PFSK-1 (cell line): ENCODE results near the gene RNF169.

Experiments used
- FOXP2 ChIP-seq: optimal IDR thresholded peaks from 2 replicates; pipeline ENCODE3; 2011; ENCODE audit warnings: borderline replicate concordance, control low read depth, inconsistent platforms; ENCODE audit not compliant: insufficient read depth; ENCODE audit errors: extremely low read length, extremely low read depth
- POLR2AphosphoS5 ChIP-seq: IDR thresholded peaks from 2 replicates; pipeline ENCODE4 v1.6.1; 2012; ENCODE audit warnings: low read depth, mild to moderate bottlenecking, control low read depth, low read length, moderate library complexity
- SIN3A ChIP-seq: IDR thresholded peaks from 2 replicates; pipeline ENCODE4 v1.6.1; 2012; ENCODE audit warnings: mild to moderate bottlenecking, low read length, moderate library complexity, borderline replicate concordance; ENCODE audit not compliant: insufficient read depth
- TAF1 ChIP-seq: IDR thresholded peaks from 2 replicates; pipeline ENCODE4 v1.6.1; 2012; ENCODE audit warnings: low read length, control low read depth, borderline replicate concordance; ENCODE audit not compliant: insufficient read depth
- TF ChIP-seq, protein P1 (sequence below), 2 experiments: IDR thresholded peaks; 2 replicates each; pipeline versions ENCODE4 v1.6.1 to v1.8.0; 2011 to 2012; ENCODE audit warnings: low read depth in 2 of 2, low read length in 2 of 2, control low read depth in 1 of 2, inconsistent platforms in 1 of 2, mild to moderate bottlenecking in 1 of 2, moderate library complexity in 1 of 2; ENCODE audit not compliant: insufficient read depth in 1 of 2

RNF169 gene

GRCh38 chr11:74730571-74731260 is 17.9 kb upstream of the RNF169 start:
- TF ChIP-seq SIN3A (no peak), FOXP2 (no peak), POLR2AphosphoS5 (no peak), TAF1 (no peak)
- TF ChIP-seq, protein P1, sequence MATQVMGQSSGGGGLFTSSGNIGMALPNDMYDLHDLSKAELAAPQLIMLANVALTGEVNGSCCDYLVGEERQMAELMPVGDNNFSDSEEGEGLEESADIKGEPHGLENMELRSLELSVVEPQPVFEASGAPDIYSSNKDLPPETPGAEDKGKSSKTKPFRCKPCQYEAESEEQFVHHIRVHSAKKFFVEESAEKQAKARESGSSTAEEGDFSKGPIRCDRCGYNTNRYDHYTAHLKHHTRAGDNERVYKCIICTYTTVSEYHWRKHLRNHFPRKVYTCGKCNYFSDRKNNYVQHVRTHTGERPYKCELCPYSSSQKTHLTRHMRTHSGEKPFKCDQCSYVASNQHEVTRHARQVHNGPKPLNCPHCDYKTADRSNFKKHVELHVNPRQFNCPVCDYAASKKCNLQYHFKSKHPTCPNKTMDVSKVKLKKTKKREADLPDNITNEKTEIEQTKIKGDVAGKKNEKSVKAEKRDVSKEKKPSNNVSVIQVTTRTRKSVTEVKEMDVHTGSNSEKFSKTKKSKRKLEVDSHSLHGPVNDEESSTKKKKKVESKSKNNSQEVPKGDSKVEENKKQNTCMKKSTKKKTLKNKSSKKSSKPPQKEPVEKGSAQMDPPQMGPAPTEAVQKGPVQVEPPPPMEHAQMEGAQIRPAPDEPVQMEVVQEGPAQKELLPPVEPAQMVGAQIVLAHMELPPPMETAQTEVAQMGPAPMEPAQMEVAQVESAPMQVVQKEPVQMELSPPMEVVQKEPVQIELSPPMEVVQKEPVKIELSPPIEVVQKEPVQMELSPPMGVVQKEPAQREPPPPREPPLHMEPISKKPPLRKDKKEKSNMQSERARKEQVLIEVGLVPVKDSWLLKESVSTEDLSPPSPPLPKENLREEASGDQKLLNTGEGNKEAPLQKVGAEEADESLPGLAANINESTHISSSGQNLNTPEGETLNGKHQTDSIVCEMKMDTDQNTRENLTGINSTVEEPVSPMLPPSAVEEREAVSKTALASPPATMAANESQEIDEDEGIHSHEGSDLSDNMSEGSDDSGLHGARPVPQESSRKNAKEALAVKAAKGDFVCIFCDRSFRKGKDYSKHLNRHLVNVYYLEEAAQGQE (IDR thresholded peaks at IDR 0.05; ENCODE audit: insufficient read depth in 1 of 2, low read depth in 2 of 2, low read length in 2 of 2): no peak

DNA sequence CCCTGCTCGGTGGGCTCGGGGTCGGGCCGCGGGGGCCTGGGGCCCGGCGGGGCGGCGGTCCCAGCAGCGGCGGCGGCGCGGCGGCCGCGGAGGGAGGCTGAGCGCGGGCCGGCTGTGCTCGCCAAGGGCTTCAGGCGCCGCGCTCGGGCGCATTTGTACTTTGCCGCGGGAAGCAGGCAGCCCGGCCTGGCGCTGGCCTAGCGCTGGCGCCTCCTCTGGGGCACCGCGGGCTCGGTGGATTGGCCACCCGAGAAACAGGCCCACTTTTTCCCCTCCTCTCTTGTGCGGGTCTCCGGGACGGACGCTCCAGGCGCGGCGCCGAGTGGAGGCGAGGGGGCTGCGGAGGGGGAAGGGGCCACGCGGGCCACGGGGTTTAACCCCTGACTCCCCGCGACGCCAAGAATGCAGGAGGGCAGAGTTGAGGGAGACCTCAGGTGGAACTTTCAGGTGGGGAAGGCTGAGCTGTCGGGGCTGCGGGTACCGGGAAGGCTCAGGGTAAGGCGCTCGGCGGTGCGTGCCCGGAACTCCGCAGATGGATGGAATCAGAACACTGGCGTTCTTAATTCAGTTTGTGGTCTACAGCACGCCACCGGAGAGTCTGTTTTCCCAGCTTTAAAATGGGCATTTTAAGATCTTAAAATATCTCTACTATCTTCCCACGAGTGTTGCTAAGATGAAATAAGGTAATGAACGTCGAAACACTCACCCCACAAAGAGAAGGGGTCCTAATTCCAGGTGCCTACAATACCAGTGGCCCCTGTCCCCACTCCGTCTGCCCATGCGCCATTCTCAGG is 17.2 kb upstream of the RNF169 start, which contains the start of gene CHRDL2:
TSS of gene CHRDL2 (minus strand) at position 126 of the 794 bp plus-strand sequence. CDS start 538 bp downstream, outside the sequence.
- no peak for TF ChIP-seq TAF1
- TF ChIP-seq, protein P1 (IDR thresholded peaks at IDR 0.05; ENCODE audit: insufficient read depth in 1 of 2, low read depth in 2 of 2, low read length in 2 of 2): no peak
- no peak for TF ChIP-seq SIN3A

DNA sequence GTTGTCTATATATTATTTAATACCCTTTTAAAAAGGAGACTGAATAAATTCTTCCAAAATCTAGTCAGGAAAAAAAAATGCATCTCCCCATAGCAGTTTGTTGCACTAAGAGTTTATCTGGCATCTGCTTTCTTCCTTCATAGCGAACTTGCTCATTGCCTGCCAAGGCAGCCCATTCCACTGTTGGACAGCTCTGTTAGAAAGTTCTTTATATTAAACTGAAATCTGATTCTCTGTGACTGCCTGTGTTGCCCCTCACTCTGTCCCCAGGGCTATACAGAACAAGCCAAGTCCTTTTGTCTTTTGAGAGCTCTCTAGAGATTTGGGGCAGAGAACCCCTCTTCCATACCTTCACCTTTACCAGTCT is 14.1 kb upstream of the RNF169 start:
- no peak for TF ChIP-seq TAF1
- TF ChIP-seq, protein P1 (IDR thresholded peaks at IDR 0.05; ENCODE audit: insufficient read depth in 1 of 2, low read depth in 2 of 2, low read length in 2 of 2): peak in 1 of 2 experiments; percentile 26; a peak in 1 of 4 replicates
- no peak for TF ChIP-seq POLR2AphosphoS5

DNA sequence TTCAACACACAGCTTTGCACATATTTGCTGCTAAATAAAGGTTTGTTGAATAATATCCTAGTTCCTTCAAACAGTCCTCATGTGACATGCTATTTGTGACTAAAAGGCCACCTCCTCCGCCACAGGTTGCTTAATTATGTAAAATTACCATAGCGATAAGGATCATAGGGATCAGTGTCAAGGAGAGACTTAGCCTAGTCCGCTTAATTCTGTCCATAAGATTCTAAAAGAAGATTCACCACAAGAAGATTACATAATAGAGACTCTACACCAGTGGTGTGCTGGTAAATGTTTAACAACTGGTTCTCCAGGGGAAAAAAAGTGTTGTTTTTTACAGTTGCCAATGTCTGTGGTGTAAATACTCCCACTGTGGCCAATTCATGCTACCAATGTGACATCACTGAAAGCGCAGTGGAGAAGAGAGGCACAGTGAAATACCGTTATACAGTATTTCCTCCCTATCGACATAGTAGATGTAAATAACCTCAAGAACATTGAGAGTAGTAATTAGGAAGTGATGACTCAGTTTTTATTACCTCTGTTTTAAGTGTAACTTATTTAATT is 13.2 kb upstream of the RNF169 start:
- TF ChIP-seq POLR2AphosphoS5: no peak
- no peak for TF ChIP-seq FOXP2
- TF ChIP-seq, protein P1 (IDR thresholded peaks at IDR 0.05; ENCODE audit: insufficient read depth in 1 of 2, low read depth in 2 of 2, low read length in 2 of 2): no peak
- TF ChIP-seq SIN3A: no peak
- no peak for TF ChIP-seq TAF1
